Hematopoietic multipotent progenitor cell treated with erythropoietin and hydrocortisone succinate and interleukin-3 and kit ligand, for 8 days (in vitro differentiated cells): ENCODE data around the gene TMEM232.

Experiments used
- DNase-seq: peaks from one replicate; pipeline ENCODE4 v3.0.0-alpha.2; 2015

The TMEM232 gene

DNA sequence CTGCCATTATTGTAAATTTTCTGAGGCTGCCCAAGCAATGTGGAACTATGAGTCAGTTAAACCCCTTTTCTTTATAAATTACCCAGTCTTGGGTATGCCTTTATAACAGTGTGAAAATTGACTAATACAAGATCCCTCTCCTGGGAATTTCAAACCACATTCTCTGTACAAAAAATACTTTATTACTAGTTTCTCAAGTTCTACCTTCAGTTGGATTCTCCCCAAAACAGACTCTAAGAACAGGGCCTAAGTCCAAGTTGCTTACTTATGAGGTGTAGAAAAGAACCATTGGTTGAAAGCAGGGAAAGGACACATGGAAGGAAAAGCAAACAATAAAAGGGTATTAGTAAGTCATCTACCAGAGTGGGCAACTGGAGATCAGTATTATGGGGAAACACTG is 343.2 kb downstream of the TMEM232 start:
- DNase-seq, result no peak

- no peak for DNase-seq
Observed at GRCh38 chr5:110377943-110378342, 348.5 kb downstream of the TMEM232 start.

DNA sequence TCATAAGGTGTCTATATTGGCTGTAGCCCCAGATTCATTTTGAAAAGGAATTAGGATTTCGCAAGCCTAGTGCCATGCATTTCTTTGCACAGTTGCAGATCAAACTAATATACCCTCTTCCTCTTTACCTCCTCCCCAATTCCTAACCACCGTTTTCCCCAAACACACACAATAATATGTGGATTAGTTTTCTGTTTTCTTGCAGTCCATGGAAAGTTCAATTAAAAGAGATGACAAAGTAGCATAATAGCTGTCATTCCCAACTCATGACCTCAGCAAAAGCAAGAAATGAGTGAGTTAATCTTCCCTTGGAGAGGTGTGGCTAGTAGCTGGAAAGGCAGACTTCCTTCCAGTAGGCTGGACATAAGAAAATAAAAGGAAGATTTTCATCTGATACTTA is 349.1 kb downstream of the TMEM232 start:
- no peak for DNase-seq

DNA sequence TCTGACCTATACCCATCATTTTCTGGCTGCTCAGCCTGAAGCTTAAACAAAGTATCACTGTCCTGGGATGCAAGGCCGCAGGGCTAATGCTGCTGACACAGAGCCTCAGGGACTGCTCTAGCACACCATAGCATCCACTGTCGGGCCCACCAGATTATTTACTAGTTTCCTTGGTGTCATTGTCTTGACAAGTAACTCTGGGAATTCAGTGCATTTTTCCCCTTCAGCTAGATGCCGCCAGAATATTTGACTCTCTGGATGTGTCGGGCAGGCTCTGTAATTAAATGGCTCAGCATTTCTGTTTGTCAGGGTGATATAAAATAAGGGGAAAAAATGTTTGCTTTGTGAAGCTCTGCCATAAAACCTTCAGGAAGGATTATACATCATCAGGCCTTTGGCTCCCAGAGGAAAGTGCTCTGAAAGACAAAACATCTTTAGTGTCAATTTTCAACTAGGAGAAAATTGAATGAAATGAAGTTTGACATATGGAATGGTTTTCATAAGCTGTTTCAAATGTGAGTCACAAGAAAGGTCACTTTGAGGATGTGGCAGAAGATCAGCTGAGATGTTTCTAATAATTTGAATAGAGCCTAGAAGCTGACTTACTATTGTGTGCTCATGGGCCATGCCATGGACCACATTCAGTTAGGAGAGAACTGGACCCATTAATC is 350.1 kb downstream of the TMEM232 start:
- DNase-seq, result no peak

- DNase-seq, result no peak
Observed at GRCh38 chr5:110371725-110372041, 354.8 kb downstream of the TMEM232 start.

- DNase-seq, result no peak
Observed at GRCh38 chr5:110371011-110371724, 355.3 kb downstream of the TMEM232 start.
